GM10266 (cell line): ENCODE results near the gene CNTNAP2.
"Not testable (repeated sequence)": the region's sequence is repeated elsewhere in the genome, so short reads cannot be mapped to it uniquely, and the experiment has no call there.

Experiments used
- DNase-seq: peaks from one replicate; pipeline ENCODE4 v3.0.0; 2012; ENCODE audit errors: extremely low spot score
- CTCF ChIP-seq: IDR thresholded peaks from 2 replicates; pipeline ENCODE4 v1.5.1; 2012; ENCODE audit warnings: mild to moderate bottlenecking, low read depth; ENCODE audit not compliant: control insufficient read depth, insufficient read depth; ENCODE audit errors: missing control alignments

The CNTNAP2 gene

GRCh38 chr7:147700702-147701101 lies 1584.1 kb downstream of the CNTNAP2 start:
- no peak for TF ChIP-seq CTCF
- no peak for DNase-seq

GRCh38 chr7:147707926-147708325 lies 1591.3 kb downstream of the CNTNAP2 start:
- TF ChIP-seq CTCF = no peak
- DNase-seq = no peak

- no peak for TF ChIP-seq CTCF
- no peak for DNase-seq
Observed at GRCh38 chr7:147708871-147709270, 1592.3 kb downstream of the CNTNAP2 start.

GRCh38 chr7:147711447-147711846 lies 1594.8 kb downstream of the CNTNAP2 start:
- TF ChIP-seq CTCF = no peak

GRCh38 chr7:147721962-147722830 lies 1605.6 kb downstream of the CNTNAP2 start:
- no peak for DNase-seq

More at GRCh38 chr7:147711447-147711846, 1594.8 kb downstream of the CNTNAP2 start:
- DNase-seq = no peak

GRCh38 chr7:147723536-147723935 lies 1606.9 kb downstream of the CNTNAP2 start:
- DNase-seq = no peak
- no peak for TF ChIP-seq CTCF

More at GRCh38 chr7:147721962-147722830, 1605.6 kb downstream of the CNTNAP2 start:
- no peak for TF ChIP-seq CTCF

GRCh38 chr7:147731311-147731710 lies 1614.7 kb downstream of the CNTNAP2 start:
- no peak for TF ChIP-seq CTCF
- no peak for DNase-seq

GRCh38 chr7:147737559-147738214 lies 1621.1 kb downstream of the CNTNAP2 start:
- not testable (repeated sequence) for DNase-seq
